COLO668 (cell line): ENCODE results near the gene CUEDC2.
A peak's percentile ranks its signal among the peaks of the same experiment; 100 is the strongest.
"Not testable (repeated sequence)": the region's sequence is repeated elsewhere in the genome, so short reads cannot be mapped to it uniquely, and the experiment has no call there.

ENCODE experiments used
- DNase-seq: peaks from one replicate; lab custom pipeline; 2025; ENCODE audit not compliant: unreplicated experiment; lab: John Stamatoyannopoulos, UW

CUEDC2 gene

DNA sequence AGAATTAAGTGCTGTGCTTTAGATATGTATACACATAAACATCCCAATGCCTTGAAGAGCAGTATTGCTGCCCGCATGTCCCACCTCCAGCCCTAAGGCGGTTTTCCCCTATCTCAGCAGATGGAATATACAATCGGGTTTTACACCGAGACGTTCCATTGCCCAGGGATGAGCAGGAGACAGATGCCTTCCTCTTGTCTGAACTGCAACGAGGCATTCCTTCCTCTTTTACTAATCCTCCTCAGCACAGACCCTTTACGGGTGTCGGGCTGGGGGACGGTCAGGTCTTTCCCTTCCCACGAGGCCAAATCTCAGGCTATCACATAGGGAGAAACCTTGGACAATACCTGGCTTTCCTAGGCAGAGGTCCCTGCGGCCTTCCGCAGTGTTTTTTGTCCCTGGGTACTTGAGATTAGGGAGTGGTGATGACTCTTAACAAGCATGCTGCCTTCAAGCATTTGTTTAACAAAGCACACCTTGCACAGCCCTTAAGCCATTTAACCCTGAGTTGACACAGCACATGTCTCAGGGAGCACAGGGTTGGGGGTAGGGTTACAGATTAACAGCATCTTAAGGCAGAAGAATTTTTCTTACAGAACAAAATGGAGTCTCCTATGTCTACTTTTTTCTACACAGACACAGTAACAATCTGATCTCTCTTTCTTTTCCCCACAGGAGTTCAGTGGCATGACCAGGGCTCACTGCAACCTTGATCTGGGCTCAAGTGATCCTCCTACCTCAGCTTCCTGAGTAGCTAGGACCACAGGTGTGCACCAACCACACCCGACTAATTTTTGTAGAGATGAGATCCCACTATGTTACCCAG is 22.5 kb upstream of the CUEDC2 start:
- DNase-seq = not testable (repeated sequence)

DNA sequence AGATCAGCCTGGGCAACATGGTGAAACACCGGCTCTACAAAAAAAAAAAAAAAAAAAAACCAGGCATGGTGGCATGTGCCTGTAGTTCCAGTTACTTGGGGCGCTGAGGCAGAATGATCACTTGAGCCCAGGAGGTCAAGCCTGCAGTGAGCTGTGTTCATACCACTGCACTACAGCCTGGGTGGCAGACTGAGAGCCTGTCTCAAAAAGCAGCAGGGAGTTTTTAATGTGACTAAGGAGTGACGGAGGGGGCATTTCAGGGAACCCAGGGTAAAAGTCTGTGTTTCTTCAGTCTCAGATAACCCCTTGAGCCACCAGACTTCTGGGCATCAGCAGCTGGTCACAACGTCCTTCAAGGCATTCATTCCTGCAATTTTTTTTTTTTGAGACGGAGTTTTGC is 21.1 kb upstream of the CUEDC2 start:
- no peak for DNase-seq

DNA sequence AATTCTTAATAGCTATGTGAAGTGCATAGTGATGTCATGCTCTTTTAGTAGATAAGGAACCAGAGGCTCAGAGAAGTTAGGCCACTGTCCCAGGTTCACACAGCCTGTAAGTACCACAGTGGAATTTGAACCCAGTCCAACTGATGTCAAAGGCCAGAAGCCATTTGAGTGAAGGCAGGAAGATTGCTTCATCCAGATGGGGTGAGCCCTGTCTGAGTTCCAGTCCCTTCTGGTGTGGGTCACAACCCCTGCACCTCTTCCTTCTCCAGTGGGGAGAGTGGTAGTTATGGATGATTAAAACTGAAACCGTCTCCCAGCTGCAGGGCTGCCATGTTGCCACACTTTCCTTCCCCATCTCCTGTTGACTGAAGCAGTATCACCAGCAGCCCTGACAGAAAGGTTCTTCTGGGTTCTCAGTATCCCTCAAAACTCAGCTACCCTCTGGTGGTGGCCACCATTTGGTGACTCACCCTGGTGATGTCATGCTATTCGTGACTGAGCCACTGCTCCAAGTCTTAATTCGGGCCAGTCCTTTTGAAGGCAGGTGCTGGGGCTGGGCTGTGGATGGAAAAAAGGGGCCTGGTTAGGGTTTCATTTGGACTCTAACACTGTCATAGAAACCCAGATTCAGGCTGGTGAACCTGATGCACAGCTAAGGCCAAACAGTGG is 20.4 kb upstream of the CUEDC2 start:
- DNase-seq = peak; percentile 51

DNA sequence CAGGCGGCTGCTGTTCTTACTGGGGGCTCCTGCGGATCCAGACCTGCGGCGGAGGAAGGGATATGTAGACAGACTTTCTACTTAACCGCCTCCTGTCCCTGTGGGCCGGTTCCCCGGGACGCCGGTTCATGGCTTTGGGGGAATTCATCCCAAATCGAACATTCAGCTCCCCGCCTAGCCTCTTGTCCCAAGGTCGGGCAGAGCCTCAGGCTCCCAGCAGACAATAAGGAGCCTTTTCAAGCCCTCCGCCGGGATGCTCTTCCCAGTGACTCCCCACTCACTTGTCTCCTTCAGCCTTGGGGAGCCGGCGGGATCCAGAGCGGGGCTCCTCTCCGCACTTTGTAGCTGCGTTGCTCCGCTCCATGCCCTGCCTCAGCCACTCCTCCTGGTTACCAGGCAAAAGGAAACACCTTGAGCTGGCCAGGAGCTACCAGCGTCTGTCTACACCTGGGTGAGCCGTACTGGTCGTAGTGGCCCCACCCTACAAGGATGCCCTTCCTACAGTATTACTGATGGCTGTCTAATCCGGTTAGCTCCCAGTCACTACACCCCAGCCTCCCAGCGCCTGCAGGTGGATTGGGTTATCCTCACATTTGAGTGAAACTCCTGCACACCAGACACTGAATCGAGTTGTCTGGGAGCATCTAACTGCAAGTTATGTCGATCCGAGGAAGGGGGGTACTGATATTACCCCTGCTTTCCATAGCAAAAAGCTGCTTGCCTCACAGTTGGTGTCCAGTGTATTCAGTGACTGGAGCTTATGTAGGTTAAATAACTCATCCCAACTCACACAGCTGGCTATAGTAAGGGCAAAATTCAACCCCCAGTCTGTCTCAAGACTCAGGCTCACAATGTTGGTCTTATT is 19.0 kb upstream of the CUEDC2 start, which contains the start of gene C10orf95:
Gene C10orf95 (minus strand): TSS at position 439 of the 865 bp plus-strand sequence. CDS start 450 bp downstream, outside the sequence.
- peak; percentile 27 for DNase-seq

DNA sequence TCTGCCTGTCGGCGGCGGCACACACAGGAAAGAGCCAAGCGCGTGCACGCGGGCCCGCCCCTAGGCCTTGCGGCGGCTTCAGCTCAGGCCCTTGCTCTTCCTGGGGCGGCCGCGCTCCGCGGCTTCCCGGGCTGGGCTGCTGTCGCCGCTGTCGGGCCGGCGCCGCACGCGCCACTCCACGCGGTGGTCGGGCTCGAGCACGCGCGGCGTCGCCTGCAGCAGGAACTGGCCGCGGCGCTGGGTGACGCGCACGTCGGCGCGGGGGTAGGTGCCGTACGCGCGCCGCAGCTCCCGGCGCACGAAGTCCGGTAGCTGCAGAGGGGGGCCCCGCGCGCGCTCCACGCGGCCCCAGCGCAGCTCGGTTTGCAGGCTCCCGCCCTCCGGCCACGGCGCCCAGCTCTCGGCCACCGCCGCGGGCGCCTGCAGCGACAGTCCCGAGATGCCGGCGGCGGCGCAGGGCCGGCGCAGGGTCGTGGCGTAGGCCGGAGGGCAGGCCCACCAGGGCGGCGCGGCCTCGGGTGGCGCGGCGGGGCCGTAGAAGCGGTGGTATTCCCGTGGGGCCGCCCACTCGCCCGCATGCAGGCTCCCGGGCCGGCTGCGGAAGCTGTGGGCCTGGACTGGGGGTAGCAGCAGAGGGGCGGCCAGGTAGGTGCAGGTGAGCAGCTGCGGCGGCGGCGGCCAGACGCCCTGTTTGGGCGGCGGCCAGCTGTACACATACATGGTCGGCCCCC is 18.2 kb upstream of the CUEDC2 start:
- DNase-seq = peak; percentile 95

DNA sequence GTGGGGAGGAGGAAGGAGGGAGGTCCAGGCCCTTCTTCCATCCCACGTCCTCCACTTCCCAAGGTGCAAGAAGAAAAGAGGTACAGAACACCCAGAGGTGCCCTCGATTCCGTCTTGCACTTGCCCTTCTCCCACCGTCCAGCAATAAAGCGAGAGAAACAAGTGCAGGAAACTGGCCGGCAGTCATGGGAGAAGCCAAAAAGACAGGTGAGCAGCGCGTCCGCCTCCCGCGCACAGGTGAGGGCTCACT is 17.7 kb upstream of the CUEDC2 start:
- no peak for DNase-seq

DNA sequence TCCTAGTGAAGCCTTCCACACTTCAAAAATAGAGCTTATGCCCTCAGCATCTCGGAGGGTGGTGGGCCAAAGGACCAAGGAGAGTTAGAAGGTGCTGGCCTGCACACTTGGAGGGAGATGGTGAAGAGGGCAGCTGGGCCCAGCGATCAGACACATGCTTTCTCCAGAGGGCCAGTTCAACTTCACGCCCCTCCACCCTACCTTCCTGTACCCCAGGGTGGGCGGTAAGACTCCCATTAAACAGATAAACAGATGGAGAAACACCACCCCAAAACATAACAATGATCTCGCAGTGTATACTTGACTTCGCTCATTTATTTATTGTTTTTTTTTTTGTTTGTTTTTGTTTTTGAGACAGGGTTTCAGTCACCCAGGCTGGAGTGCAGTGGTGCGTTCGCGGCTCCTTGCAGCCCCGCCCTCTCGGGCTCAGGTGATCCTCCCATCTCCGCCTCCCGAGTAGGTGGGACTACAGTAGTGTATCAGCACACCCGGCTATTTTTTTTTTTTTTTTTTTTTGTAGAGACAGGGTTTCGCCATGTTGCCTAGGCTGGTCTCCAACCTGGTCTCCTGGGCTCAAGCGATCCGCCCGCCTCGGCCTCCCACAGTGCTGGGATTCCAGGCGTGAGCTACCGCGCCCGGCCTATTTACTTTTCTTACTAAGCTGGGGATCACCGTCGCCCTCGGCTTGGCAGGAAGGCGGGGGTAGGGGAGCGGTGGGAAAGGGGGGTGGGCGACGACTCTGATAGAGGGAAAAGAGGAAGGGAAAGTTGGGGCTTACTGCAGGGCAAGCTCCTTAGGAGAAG is 17.1 kb upstream of the CUEDC2 start:
- DNase-seq = peak; percentile 77

DNA sequence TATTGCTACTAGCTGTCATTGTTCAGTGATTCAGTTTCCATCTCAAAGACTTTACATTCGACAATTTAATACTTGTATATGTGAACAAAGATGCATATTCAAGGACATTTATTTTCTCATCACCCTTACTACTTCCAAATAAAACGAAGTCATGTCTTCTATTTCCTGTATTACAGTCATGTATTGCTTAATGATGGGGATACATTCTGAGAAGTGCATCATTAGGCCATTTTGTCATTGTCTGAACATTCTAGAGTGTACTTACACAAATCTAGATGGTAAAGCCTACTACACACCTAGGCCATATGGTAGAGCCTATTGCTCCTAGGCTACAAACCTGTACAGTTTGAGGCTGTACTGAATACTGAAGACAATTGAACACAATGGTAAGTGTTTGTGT is 12.5 kb upstream of the CUEDC2 start:
- no peak for DNase-seq

DNA sequence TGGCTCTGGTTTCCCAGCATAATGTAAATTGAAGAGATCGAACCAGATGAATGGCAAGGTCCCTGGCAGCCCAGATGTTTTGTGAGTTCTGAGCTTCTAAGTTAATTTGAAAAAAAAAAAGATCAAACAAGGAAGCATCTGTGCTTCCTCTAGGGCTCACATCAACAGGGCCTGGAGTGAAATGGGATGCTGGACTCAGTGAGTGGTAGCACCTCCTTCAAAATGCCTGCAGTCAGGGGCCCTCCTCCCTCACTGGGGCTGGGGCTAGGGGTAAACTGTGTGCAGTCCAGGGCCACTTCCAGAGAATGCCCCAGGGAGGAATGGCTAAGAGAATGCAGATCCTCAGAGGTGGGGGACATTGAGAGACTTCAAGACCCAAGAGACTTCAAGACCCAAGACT is 6.0 kb upstream of the CUEDC2 start:
- DNase-seq = no peak

DNA sequence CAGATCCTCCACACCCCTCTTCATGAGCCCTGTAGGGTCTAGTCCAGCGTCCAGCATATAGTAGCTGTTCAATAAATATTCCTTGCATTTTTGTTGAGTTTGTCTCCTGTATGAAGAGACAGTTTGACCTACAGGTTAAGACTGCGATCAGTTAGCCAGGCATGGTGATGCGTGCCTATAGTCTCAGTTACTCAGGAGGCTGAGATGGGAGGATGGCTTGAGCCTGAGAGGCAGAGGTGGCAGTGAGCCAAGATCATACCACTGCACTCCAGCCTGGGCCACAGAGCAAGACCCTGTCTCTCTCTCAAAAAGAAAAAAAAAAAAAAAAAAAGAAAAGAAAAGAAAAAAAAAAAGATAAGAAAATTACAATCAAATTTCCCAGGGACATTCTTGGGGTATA is 5.1 kb upstream of the CUEDC2 start:
- DNase-seq = no peak

DNA sequence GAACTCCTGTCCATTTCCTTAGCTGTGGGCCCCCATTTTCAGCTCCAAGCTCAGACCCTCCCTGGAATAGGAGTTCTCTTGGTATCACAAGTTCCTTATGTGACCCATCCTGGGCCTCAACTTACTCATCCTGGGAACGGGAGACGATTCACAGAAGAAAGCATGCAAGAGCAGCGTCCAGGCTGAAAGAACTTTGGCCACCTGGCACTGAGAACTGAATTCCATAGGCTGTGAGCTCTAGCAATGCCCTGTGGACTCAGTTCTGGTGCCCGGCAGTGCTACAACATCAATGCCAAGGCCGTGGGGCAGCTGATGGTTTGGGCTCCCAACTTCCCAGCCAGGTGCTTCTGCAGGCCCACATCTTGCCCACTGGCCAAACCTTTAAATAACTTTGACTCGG is 3.9 kb upstream of the CUEDC2 start:
- no peak for DNase-seq

DNA sequence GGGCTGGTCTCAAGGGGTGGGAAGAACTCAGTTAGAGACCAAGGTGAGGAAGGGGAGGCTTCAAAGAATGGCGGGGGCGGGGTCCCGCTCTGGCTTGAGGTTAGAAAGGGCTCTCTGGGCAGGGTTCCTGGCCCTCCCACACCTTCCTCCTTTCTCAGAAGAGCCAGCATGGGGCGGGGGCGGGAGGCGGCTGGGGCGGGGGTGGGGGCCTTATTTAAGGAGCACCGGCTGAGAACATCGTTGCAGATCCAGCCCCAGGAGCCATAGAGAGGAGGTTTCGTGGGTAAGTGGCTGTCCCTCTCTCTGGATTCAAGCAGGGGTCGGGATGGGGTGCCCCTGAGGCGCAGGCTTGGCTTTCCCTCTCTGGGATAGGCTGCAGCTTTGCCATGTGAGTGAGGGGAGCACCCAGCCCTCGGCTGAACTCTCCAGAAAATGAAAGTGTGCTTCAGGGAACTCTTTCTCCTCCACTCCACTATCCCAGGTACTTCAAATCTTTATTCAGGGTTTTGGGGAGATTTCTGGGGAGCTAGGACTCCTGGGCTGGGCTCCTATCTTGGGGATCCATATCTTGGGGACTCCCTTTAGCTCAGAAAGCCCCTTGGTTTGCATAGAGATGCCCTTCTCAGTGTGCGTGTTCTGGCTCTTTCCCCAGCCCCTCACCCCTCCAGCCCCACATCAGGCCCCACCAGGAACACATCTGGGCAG is 3.3 kb upstream of the CUEDC2 start:
- no peak for DNase-seq

DNA sequence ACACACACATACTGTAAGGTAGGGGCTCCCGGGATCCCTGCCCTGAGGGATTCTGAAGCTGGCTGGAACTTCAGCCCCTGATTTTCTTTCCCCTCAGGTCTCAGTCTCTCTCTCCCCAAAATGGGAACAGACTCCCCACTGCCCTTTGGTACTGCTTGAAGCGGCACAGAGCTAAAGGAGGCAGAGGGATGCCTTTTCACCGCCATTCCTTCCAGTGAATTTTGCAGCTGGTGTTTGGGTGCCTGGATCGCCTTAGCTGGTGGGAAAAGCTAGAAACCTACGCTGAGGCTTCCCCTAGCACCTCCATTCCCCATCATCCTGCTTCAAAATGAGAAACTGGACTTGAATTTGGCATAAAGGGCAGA is 2.7 kb upstream of the CUEDC2 start:
- no peak for DNase-seq

DNA sequence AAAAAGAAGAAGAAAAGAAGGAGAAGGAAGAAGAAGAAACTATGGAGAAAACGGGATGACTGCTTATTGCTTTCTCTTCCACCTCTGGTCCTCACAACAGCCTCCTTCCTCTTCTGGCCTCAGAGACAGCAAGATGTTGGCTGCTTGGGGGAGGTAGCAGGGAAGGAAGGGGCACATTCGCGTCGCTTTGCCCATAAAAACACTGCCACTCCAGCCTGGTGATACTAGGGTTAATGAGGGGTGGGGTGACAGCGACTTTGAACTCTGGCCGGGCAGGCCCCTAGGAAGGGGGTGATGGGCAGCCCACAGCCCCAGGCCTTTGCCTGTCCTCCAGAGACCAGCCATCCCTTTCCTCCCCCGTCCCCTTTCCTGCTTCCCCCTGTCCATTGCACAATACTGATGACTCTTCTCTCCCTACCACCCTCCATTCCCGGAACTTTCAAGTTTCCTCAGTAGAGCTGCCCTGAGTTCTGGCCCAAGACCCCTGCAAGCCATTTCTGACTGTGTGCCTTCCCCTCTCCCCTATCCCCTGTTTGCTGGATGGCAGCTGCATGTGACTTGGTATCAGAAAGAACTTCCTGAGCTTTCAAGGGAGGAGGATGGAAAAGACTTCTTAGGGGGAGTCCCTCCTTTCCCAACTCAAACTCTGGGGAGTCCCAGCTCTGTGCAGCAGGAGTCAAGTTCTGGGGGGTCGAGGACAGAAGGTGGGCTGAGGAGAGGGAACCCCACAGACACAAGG is 2.2 kb upstream of the CUEDC2 start:
- no peak for DNase-seq

DNA sequence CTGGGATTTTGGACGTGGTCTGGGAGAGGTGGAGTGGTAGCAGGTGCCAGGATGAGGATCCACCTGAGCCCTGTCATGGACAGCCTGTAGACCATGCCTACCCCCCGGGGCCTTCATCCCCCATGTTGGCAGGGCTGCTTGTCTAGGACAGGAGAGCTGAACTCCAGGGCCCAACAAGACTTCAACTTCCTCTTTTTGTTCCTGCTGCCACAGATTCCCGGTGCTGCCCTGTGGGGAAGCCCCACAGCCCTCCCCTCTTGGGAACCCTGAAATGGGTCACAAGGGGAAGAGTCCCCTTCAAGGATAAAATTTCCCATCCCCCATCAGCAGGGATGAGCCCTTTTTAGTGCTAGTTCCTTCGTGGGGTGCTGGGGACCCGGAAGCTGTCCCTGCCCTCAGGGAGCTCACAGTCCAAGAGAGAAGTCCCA is 1.3 kb upstream of the CUEDC2 start:
- no peak for DNase-seq

DNA sequence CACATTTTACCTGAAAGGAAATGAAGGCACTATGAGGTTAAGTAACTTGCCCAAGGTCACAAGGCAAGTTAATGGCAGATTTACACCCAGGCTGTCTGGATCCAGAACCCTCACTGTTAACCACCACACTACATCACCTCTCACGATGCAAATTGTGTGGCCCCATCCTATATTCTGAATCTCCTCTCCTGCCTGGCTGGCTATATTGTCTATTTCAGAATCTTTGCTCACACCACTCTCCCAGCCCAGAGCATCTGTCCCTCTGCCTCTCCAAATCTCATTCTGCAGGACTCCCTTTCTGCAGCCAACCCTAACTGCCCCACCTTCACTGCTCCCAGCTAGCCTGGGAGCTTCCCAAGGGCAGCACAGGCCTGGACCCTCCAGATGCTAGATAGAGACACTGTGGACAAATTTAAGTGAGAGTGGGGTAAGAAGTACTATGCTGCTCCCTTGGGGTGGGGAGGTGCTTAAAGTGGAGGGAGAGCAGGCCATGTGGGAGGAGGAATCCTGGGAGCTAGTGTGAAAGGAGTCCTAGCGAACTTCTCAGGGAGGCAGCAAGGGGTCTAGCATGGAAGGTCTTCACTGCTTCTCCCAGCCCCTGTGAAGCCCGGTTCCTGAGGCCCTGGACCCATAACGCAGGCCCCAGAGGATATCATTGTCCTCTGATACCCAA is 786 bp downstream of the CUEDC2 start:
- no peak for DNase-seq

DNA sequence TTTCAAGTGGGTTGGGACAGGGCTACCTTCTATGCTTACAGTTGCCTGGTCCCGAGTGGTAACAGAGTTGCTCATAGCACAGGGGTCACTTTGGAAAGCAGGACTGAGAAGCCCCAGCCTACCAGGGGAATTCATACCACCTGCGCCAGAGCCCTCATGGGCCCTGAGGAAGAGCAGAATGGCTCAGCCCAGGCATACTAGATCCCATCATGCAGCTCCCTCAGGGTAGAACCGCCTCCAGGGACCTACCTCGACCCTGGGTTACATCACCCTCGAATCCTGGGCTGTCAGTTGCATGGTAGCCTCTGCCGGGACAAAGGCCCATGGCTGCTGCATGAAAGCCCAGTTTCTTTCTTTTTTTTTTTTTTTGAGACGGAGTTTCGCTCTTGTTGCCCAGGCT is 2.9 kb downstream of the CUEDC2 start:
- DNase-seq = no peak

DNA sequence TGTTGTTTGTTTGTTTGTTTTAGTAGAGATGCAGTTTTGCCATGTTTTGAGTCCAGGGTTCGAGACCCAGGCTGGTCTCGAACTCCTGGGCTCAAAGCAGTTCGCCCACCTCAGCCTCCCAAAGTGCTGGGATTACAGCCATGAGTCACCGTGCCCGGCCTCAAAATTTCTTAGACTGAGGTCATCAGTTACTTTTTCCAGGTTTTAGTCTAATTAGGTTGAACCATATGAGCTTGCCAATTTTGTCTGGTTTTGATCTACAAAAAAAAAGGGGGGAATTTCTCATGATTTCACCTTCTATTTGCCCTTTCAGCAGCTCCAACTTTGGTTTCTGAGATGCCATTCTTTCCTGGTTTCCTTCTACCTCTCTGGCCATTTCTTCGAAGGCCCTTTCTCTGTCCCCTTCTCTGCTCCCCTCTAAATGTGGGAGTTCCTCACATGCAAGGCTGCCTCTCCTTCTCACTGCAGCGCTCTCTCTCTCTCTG is 5.5 kb downstream of the CUEDC2 start:
- no peak for DNase-seq
